ENCODE data around the gene SHC4.
"Not testable (repeated sequence)": the region's sequence is repeated elsewhere in the genome, so short reads cannot be mapped to it uniquely, and the experiment has no call there.

Gene SHC4

GRCh38 chr15:48924528-48925393 lies 39.0 kb downstream of the SHC4 start:
- no peak for DNase-seq (ENCODE audit: low read depth)

GRCh38 chr15:48922046-48922445 lies 41.7 kb downstream of the SHC4 start:
- no peak for DNase-seq (ENCODE audit: low read depth)

GRCh38 chr15:48916721-48917120 lies 47.0 kb downstream of the SHC4 start:
- DNase-seq (ENCODE audit: low read depth) = no peak

DNA sequence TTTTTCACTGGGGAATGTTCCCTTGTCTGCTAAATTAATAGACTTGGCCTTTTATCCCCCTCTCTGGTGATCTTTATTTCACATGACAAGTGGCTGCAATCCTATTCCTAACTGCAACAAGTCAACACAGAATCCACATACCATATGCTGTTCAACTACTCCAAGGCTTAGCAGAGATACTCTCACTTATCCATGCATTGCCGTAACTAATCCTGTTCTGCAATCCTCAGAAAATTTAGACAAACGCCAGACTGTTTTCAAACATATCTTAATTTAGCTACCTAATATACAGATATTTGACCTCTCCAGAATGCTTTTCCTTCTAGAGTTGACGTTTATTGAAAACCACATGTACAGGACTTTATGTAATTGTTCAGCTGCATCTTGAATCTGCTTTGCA lies 47.9 kb downstream of the SHC4 start:
- no peak for DNase-seq (ENCODE audit: low read depth)

DNA sequence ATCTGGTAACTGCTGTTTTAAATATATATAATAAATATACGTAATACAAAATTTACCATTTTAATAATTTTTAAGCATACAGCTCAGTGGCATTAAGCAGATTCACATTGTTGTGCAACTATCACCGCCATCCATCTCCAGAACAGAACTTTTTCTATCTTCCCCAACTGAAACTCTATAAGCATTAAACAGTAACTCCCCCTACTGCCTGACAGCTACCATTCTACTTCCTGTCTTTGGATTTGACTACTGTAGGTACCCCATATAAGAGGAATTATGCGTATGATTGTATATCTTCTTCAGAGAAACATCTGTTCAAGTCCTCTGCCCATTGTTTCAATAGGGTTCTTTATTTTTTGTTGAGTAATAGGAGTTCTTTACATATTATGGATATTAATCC lies 49.0 kb downstream of the SHC4 start:
- no peak for DNase-seq (ENCODE audit: low read depth)

GRCh38 chr15:48913141-48913540 lies 50.6 kb downstream of the SHC4 start:
- DNase-seq (ENCODE audit: low read depth) = no peak

DNA sequence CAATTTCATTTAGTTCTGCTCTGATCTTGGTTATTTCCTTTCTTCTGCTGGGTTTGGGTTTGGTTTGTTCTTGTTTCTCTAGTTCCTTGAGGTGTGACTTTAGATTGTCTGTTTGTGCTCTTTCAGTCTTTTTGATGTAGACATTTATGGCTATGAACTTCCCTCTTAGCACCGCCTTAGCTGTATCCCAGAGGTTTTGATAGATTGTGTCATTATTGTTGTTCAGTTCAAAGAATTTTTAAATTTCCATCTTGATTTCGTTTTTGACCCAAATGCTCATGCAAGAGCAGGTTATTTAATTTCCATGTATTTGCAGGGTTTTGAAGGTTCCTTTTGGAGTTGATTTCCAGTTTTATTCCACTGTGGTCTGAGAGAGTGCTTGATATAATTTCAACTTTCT lies 53.2 kb downstream of the SHC4 start:
- DNase-seq (ENCODE audit: low read depth) = not testable (repeated sequence)

- not testable (repeated sequence) for DNase-seq (ENCODE audit: low read depth)
Measured at GRCh38 chr15:48909313-48909712, 54.4 kb downstream of the SHC4 start.

- no peak for DNase-seq (ENCODE audit: low read depth)
Measured at GRCh38 chr15:48905847-48906246, 57.9 kb downstream of the SHC4 start.

DNA sequence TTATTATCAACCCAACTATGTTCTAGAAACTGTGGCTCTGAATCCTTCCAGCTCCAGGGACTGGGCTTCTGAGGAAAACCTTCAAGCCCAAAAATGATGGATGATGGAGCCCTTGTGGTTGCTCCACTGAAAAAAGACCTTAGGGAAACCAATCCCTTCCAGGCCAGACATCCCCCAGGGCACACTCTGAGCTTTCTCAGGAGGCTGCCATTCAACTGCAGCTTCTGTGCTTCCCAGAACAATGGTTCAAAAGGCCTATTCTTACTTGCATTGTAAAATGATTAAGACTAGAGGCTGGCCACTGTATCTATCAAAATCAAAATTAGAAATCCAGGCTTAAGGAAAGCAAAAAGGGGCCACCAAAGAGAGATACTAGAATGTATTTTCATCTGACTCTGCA lies 58.5 kb downstream of the SHC4 start:
- no peak for DNase-seq (ENCODE audit: low read depth)

GRCh38 chr15:48904758-48905157 lies 59.0 kb downstream of the SHC4 start:
- no peak for DNase-seq (ENCODE audit: low read depth)

- DNase-seq (ENCODE audit: low read depth) = no peak
Measured at GRCh38 chr15:48899793-48900192, 63.9 kb downstream of the SHC4 start.

- no peak for DNase-seq (ENCODE audit: low read depth)
Measured at GRCh38 chr15:48898446-48898845, 65.3 kb downstream of the SHC4 start.

DNA sequence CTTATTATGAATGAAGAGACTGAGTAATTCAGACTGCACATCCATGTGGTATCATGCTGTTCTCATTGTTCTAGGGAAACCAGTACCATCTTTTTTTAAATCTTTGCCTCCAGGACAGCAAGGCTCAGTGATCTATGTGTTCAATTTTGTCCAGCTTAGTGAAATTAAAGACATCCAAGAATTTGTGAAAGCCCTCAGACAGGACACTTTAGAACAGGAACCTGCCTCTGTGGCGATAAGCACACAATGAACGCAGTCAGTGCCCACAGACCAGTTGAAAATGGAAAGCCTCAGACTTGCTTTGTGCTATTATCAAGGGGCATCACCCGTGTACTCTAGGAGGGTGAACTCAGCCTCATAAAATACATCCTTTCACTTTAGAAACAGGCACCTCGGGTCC lies 65.7 kb downstream of the SHC4 start:
- no peak for DNase-seq (ENCODE audit: low read depth)

GRCh38 chr15:48896869-48897814 lies 66.6 kb downstream of the SHC4 start:
- no peak for DNase-seq (ENCODE audit: low read depth)

GRCh38 chr15:48893311-48893710 lies 70.4 kb downstream of the SHC4 start:
- no peak for DNase-seq (ENCODE audit: low read depth)

DNA sequence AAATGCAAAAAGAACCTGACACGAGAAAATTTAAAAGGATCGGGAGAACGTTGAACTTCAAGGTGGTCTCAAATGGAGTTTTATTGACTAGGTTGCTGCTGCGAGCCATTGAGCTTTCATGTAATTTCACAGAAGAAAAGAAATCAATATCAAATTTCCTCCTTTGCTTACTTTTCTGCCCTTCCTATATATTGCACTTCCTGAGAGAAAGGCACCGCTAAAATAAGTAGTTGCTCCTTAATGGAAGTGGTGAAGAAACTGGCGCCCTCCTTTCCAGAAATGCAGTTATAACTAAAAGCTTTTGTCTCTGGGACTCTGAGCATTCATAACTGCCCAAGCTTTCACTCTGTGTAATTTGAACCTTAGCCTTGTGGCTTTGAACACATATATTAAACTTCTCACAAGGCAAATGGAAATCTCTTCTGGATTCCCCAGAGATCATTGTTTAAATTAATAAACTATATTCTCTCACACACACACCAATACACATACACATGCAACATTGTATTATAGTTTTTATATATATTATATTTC lies 72.4 kb downstream of the SHC4 start:
- DNase-seq (ENCODE audit: low read depth) = no peak

DNA sequence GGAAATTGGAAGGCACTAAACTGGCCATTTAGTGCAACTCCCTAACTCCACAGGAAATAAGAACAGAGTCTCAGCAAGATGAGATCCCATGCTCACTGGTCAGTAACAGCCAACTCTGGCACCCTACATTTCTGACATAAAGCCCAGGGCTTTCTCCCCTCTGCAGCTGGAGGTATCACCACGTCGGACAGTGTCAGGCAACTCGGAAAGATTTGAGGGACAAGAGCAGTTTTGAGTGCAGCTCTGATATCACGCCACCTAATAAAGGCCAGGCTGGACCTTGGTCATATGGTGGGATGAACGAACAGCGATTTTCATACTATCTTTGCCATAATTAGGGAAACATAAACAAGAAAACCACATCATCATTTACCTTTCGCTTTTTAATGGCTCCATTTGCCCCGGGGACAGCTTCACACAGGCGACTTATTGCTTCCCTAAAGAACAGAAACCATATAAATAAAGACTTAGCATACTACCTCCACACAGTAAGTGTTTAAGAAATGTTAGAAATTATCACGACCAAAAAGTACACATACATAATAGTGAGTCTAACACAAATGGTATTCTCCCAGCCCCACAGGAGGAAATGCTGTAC lies 73.2 kb downstream of the SHC4 start:
- DNase-seq (ENCODE audit: low read depth) = no peak

GRCh38 chr15:48889925-48890324 lies 73.8 kb downstream of the SHC4 start:
- DNase-seq (ENCODE audit: low read depth) = no peak

DNA sequence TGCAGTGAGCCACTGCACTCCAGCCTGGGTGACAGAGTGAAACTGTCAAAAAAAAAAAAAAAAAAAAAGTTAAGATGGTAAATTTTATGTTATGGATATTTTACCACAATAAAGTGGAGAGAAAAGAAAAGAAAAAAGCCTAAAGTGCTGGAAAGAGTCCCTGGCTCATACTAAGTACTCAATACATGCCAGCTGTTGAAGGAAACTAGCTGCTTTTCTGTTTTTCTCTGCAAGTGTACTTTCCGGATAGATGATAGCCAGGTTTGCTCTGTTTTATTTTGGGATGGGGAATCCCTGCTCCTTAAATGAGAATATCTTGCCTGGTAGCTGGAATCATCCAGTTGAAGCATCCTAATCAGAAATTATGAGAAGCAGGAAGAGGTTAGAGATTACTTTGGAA lies 74.9 kb downstream of the SHC4 start:
- DNase-seq (ENCODE audit: low read depth) = no peak

GRCh38 chr15:48888191-48888590 lies 75.5 kb downstream of the SHC4 start:
- DNase-seq (ENCODE audit: low read depth) = no peak

GRCh38 chr15:48887144-48887543 lies 76.6 kb downstream of the SHC4 start:
- no peak for DNase-seq (ENCODE audit: low read depth)

All from activated T-helper 1 cell treated with Interleukin-2 at 50 U/mL for 16 hours (primary cell).